Measurements from ENCODE around the gene RASA3. TPM values are rescaled to one million over a fixed set of nuclear protein-coding genes. Genes with fewer than 3 reads are reported as not detected.

RASA3 gene
- total and polyA plus RNA-seq, 10 of the 15 experiments (the other 5 are each of a cell fraction or from before 2014, with no cell fraction given): 0.79 to 33.9 (median 17.6) TPM

DNA sequence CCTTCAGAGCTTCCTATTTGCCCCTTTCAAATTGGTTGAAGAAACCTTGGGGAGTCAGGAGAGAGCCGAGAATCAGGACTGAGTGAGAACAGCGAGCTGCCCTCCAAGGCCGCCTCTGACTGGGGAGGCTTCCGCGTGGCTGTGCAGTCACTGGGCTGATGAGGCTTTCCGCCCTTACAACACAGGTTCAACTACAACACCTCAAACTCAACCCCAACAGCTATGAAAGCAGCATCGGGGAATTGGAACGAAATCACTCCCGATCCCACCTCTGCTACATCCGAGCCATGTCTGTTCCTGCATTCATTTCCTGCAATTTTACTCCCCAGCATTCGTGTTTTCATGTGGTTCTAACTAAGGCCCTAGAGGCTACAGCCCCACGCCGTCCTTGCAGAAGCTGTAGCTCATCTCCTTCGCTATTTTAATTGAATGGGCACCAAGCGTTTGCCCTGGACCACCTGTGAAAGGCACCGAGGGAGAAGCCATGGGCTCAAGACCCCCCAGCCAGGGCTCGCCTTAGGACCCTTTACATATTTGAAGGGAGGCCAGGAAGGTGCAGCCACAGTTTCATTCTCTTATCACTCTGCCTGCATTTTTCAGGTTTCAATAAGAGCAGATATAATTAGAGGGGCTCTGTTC, 12.3 kb upstream of the RASA3 start:
- Histone ChIP-seq H3K79me2 (ENCODE audit: control insufficient read depth, insufficient read depth, low read length) (no peaks in the 10 kb centered on the region), H4K20me1 (ENCODE audit: control insufficient read depth, insufficient read depth) (no peaks in the 10 kb centered on the region), H3K4me3 (no peak overlapping the region), H3K36me3 (ENCODE audit: control insufficient read depth in 2 of 2, insufficient read depth in 2 of 2, low read length in 1 of 2) (no peaks in the 10 kb centered on the region), H3K27ac (ENCODE audit: control insufficient read depth, insufficient read depth) (no peak overlapping the region), H3K9me3 (replicated peaks; ENCODE audit: control insufficient read depth, insufficient read depth, low read length) (no peaks in the 10 kb centered on the region), H3K4me2 (ENCODE audit: control insufficient read depth, insufficient read depth) (no peak overlapping the region), H3K27me3 (replicated peaks in 1 of 2; ENCODE audit: control insufficient read depth in 2 of 2, insufficient read depth in 2 of 2, low read length in 1 of 2) (no peaks in the 10 kb centered on the region), H2AFZ (ENCODE audit: control insufficient read depth, low read depth, low read length) (no peak overlapping the region), H3K4me1 (ENCODE audit: control insufficient read depth, insufficient read depth, low read length) (peaks cover 55% of the 10 kb centered on the region), H3K9ac (ENCODE audit: control insufficient read depth, insufficient read depth, low read length) (no peak overlapping the region)
- ChIA-PET SMC1A (ENCODE audit: uncharacterized antibody, unreplicated experiment) (interaction anchor here (1.0 to 1.4 kb wide), 4 partner anchors 10 to 80 kb away, joined by 3 to 4 read pairs (median 3); no protein-coding TSS in a partner anchor), POLR2A (interaction anchor here (0.6 kb wide), 2 partner anchors 12 to 191 kb away, joined by 3 to 4 read pairs; no protein-coding TSS in a partner anchor), CTCF (interaction anchor here (1.0 to 1.9 kb wide), 4 partner anchors 16 to 81 kb away, joined by 3 to 8 read pairs (median 4); no protein-coding TSS in a partner anchor), RAD21 (ENCODE audit: unreplicated experiment) (interaction anchor here (1.4 kb wide), 1 partner anchor 82 kb away, joined by 3 read pairs; no protein-coding TSS in a partner anchor)
- in situ Hi-C loops (cut with MboI) (no loop called here), intact Hi-C loops (cut with micrococcal nuclease; ENCODE audit: unreplicated experiment) (loop anchor here (10.0 kb wide), 1 partner anchor 330 kb away; no protein-coding TSS in a partner anchor)
- FAIRE-seq: no peak
- no peak for ATAC-seq
- WGBS (ENCODE audit: insufficient coverage, insufficient replicate concordance, low lambda C conversion rate, missing lambda C conversion rate): 76% methylated on average over 17 of the region's 17 CpGs
- TF ChIP-seq SMARCA5 (IDR thresholded peaks at IDR 0.05): no peak
- no TSS peak for BruUV-seq (replicated peaks)
- no peak for DNase-seq (ENCODE audit: low read depth, low spot score)

DNA sequence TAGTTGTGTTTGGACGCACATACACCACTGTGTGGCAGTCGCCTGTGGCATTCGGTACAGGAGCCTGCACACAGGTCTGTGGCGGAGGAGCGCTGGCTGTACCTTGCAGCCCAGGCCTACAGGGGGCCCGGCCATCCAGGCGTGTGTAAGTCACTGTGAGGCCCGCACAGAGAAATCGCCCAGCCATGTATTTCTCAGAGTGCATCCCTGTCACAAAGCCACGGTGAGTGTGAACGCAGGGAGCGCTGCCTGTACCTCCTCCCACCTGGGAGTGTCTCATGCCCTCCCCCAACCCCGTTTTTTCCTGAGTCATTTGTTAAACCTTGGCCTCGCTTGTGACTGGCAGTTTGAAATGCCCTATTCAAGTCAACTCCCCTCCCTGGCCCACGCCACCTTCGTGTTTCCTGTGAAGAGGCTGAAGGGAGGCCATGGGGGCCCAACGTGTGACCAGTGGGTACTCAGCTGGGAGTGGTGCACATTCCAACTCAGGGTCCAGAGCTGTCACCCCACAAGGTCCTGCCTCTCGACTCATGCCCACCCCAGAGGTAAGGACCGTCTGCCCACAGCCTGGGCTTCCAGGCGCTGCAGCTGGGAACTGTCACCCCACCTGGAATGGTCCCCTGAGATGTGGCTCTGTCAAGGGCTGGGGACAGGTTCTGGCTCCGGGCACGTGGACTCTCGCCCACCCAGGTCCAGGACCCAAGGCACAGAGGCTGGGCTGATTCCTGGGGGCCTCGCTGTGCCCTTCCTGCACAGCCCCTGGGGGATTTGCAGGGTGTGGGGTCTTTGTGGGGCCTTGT, 11.6 kb upstream of the RASA3 start:
- no peak overlapping the region for H3K9ac ChIP-seq (ENCODE audit: control insufficient read depth, insufficient read depth, low read length)
- FAIRE-seq (no peak), DNase-seq (ENCODE audit: low read depth, low spot score) (no peak), ATAC-seq (peak; percentile 91)
- in situ Hi-C loops (cut with MboI) (no loop called here), intact Hi-C loops (cut with micrococcal nuclease; ENCODE audit: unreplicated experiment) (loop anchor here (1.0 to 10.0 kb wide), 2 partner anchors 82 to 329 kb away; no protein-coding TSS in a partner anchor)
- no peak for TF ChIP-seq CEBPB (IDR thresholded peaks at IDR 0.05; ENCODE audit: borderline replicate concordance in 1 of 2, low read depth in 2 of 2, low read length in 2 of 2)
- TF ChIP-seq RAD21 (IDR thresholded peaks at IDR 0.05; ENCODE audit: insufficient read depth, low read depth, low read length): peak; percentile 48
- no peak for TF ChIP-seq IRF4 (IDR thresholded peaks at IDR 0.05; ENCODE audit: low read depth, low read length)
- TF ChIP-seq SMC3 (IDR thresholded peaks at IDR 0.05; ENCODE audit: borderline replicate concordance, low read length): peak; percentile 57; the same call in 1 of the 2 replicates
- TF ChIP-seq PAX5 (IDR thresholded peaks at IDR 0.05; ENCODE audit: borderline replicate concordance, low read depth, low read length): 0 out of 2 replicates have a peak, but pooled peaks have one; percentile 8
- TF ChIP-seq, protein P1, sequence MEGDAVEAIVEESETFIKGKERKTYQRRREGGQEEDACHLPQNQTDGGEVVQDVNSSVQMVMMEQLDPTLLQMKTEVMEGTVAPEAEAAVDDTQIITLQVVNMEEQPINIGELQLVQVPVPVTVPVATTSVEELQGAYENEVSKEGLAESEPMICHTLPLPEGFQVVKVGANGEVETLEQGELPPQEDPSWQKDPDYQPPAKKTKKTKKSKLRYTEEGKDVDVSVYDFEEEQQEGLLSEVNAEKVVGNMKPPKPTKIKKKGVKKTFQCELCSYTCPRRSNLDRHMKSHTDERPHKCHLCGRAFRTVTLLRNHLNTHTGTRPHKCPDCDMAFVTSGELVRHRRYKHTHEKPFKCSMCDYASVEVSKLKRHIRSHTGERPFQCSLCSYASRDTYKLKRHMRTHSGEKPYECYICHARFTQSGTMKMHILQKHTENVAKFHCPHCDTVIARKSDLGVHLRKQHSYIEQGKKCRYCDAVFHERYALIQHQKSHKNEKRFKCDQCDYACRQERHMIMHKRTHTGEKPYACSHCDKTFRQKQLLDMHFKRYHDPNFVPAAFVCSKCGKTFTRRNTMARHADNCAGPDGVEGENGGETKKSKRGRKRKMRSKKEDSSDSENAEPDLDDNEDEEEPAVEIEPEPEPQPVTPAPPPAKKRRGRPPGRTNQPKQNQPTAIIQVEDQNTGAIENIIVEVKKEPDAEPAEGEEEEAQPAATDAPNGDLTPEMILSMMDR (IDR thresholded peaks at IDR 0.05 in 2 of 3, conservative IDR thresholded peaks at IDR 0.05 in 1 of 3; ENCODE audit: control insufficient read depth in 2 of 3, extremely low read depth in 1 of 3, insufficient read depth in 1 of 3, low read depth in 3 of 3, low read length in 3 of 3): peak; percentile 49 to 70 (median 69)
- TF ChIP-seq, protein P2, sequence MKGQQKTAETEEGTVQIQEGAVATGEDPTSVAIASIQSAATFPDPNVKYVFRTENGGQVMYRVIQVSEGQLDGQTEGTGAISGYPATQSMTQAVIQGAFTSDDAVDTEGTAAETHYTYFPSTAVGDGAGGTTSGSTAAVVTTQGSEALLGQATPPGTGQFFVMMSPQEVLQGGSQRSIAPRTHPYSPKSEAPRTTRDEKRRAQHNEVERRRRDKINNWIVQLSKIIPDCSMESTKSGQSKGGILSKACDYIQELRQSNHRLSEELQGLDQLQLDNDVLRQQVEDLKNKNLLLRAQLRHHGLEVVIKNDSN (IDR thresholded peaks at IDR 0.05; ENCODE audit: borderline replicate concordance, extremely low read length, insufficient read depth, low read depth, low read length): no peak
- no peak overlapping the region for H3K4me2 ChIP-seq (ENCODE audit: control insufficient read depth, insufficient read depth)
- peaks cover 52% of the 10 kb centered on the region for H3K4me1 ChIP-seq (ENCODE audit: control insufficient read depth, insufficient read depth, low read length)
- H3K79me2 ChIP-seq (ENCODE audit: control insufficient read depth, insufficient read depth, low read length): no peaks in the 10 kb centered on the region
- no peak overlapping the region for H3K27ac ChIP-seq (ENCODE audit: control insufficient read depth, insufficient read depth)
- 41% methylated on average over 24 of the region's 24 CpGs for WGBS (ENCODE audit: insufficient coverage, insufficient replicate concordance, low lambda C conversion rate, missing lambda C conversion rate)
- ChIA-PET SMC1A (ENCODE audit: uncharacterized antibody, unreplicated experiment) (interaction anchor here (1.0 to 1.3 kb wide), 3 partner anchors 18 to 81 kb away, joined by 3 read pairs; no protein-coding TSS in a partner anchor), CTCF (interaction anchor here (1.4 to 1.9 kb wide), 4 partner anchors 78 to 82 kb away, joined by 3 to 8 read pairs (median 5); no protein-coding TSS in a partner anchor), RAD21 (ENCODE audit: unreplicated experiment) (interaction anchor here (1.4 kb wide), 1 partner anchor 82 kb away, joined by 3 read pairs; no protein-coding TSS in a partner anchor), POLR2A (interaction anchor here (0.6 kb wide), 1 partner anchor 190 kb away, joined by 4 read pairs; no protein-coding TSS in a partner anchor)
- no peak overlapping the region for H2AFZ ChIP-seq (ENCODE audit: control insufficient read depth, low read depth, low read length)
- H3K9me3 ChIP-seq (replicated peaks; ENCODE audit: control insufficient read depth, insufficient read depth, low read length): no peaks in the 10 kb centered on the region
- H4K20me1 ChIP-seq (ENCODE audit: control insufficient read depth, insufficient read depth): no peaks in the 10 kb centered on the region
- no TSS peak for BruUV-seq (replicated peaks)
- H3K27me3 ChIP-seq (replicated peaks in 1 of 2; ENCODE audit: control insufficient read depth in 2 of 2, insufficient read depth in 2 of 2, low read length in 1 of 2): no peaks in the 10 kb centered on the region
- no peaks in the 10 kb centered on the region for H3K36me3 ChIP-seq (ENCODE audit: control insufficient read depth in 2 of 2, insufficient read depth in 2 of 2, low read length in 1 of 2)
- no peak overlapping the region for H3K4me3 ChIP-seq

Measured in GM12878 (cell line).